ENCODE data around the gene RTL10.

Gene RTL10

GRCh38 chr22:19879643-19879991, 24.9 kb upstream of the RTL10 start:
- ATAC-seq (ENCODE audit: insufficient read depth, low read depth) (no peak), DNase-seq (no peak)
- Histone ChIP-seq H3K4me2 (ENCODE audit: insufficient read depth, low read length) (no peak overlapping the region), H3K27ac (ENCODE audit: low read length) (no peak overlapping the region), H3K9ac (ENCODE audit: low read depth, low read length) (no peak overlapping the region), H3K79me2 (ENCODE audit: insufficient read depth, low read length) (no peaks in the 10 kb centered on the region), H3K4me3 (ENCODE audit: low read depth in 1 of 2, low read length in 2 of 2) (no peak overlapping the region), H3K36me3 (ENCODE audit: insufficient read depth, low read length) (no peaks in the 10 kb centered on the region), H3K27me3 (ENCODE audit: insufficient read depth, low read length, poor library complexity) (no peaks in the 10 kb centered on the region), H3K4me1 (ENCODE audit: insufficient read depth, low read length) (no peaks in the 10 kb centered on the region), H2AFZ (ENCODE audit: low read depth, low read length) (no peak overlapping the region), H4K20me1 (ENCODE audit: insufficient read depth, low read length) (no peaks in the 10 kb centered on the region), H3K9me3 (ENCODE audit: insufficient read depth, low read length, severe bottlenecking) (no peaks in the 10 kb centered on the region)
- TF ChIP-seq EZH2 (IDR thresholded peaks at IDR 0.05; ENCODE audit: borderline replicate concordance, low read depth, low read length, severe bottlenecking) (no peak), CTCF (IDR thresholded peaks at IDR 0.05; ENCODE audit: borderline replicate concordance, extremely low read depth, low read length, poor library complexity, severe bottlenecking) (no peak)

GRCh38 chr22:19879246-19879570, 24.5 kb upstream of the RTL10 start:
- no peak overlapping the region for H3K9ac ChIP-seq (ENCODE audit: low read depth, low read length)
- ATAC-seq (ENCODE audit: insufficient read depth, low read depth) (no peak), DNase-seq (no peak)
- no peaks in the 10 kb centered on the region for H3K79me2 ChIP-seq (ENCODE audit: insufficient read depth, low read length)
- H3K4me1 ChIP-seq (ENCODE audit: insufficient read depth, low read length): no peaks in the 10 kb centered on the region
- H2AFZ ChIP-seq (ENCODE audit: low read depth, low read length): no peak overlapping the region
- no peak overlapping the region for H3K4me3 ChIP-seq (ENCODE audit: low read depth in 1 of 2, low read length in 2 of 2)
- TF ChIP-seq EZH2 (IDR thresholded peaks at IDR 0.05; ENCODE audit: borderline replicate concordance, low read depth, low read length, severe bottlenecking) (no peak), CTCF (IDR thresholded peaks at IDR 0.05; ENCODE audit: borderline replicate concordance, extremely low read depth, low read length, poor library complexity, severe bottlenecking) (no peak)
- H3K4me2 ChIP-seq (ENCODE audit: insufficient read depth, low read length): no peak overlapping the region
- H3K36me3 ChIP-seq (ENCODE audit: insufficient read depth, low read length): no peaks in the 10 kb centered on the region
- H3K27ac ChIP-seq (ENCODE audit: low read length): no peak overlapping the region
- no peaks in the 10 kb centered on the region for H3K27me3 ChIP-seq (ENCODE audit: insufficient read depth, low read length, poor library complexity)
- H4K20me1 ChIP-seq (ENCODE audit: insufficient read depth, low read length): no peaks in the 10 kb centered on the region
- H3K9me3 ChIP-seq (ENCODE audit: insufficient read depth, low read length, severe bottlenecking): no peaks in the 10 kb centered on the region

GRCh38 chr22:19878461-19879245, 24.0 kb upstream of the RTL10 start:
- Histone ChIP-seq H3K36me3 (ENCODE audit: insufficient read depth, low read length) (no peaks in the 10 kb centered on the region), H3K27me3 (ENCODE audit: insufficient read depth, low read length, poor library complexity) (no peaks in the 10 kb centered on the region), H3K9me3 (ENCODE audit: insufficient read depth, low read length, severe bottlenecking) (no peaks in the 10 kb centered on the region), H3K9ac (ENCODE audit: low read depth, low read length) (no peak overlapping the region), H3K79me2 (ENCODE audit: insufficient read depth, low read length) (no peaks in the 10 kb centered on the region), H3K27ac (ENCODE audit: low read length) (peak overlapping the region; percentile 30; the same call in 1 of the 2 replicates), H2AFZ (ENCODE audit: low read depth, low read length) (no peak overlapping the region), H3K4me3 (ENCODE audit: low read depth in 1 of 2, low read length in 2 of 2) (no peak overlapping the region), H3K4me1 (ENCODE audit: insufficient read depth, low read length) (no peaks in the 10 kb centered on the region), H3K4me2 (ENCODE audit: insufficient read depth, low read length) (no peak overlapping the region), H4K20me1 (ENCODE audit: insufficient read depth, low read length) (no peaks in the 10 kb centered on the region)
- DNase-seq (no peak), ATAC-seq (ENCODE audit: insufficient read depth, low read depth) (no peak)
- no peak for TF ChIP-seq CTCF (IDR thresholded peaks at IDR 0.05; ENCODE audit: borderline replicate concordance, extremely low read depth, low read length, poor library complexity, severe bottlenecking)
- TF ChIP-seq EZH2 (IDR thresholded peaks at IDR 0.05; ENCODE audit: borderline replicate concordance, low read depth, low read length, severe bottlenecking): no peak
